Measurements from ENCODE around the gene TERC.
A peak's percentile ranks its signal among the peaks of the same experiment; 100 is the strongest.
"Not testable (repeated sequence)": the region's sequence is repeated elsewhere in the genome, so short reads cannot be mapped to it uniquely, and the experiment has no call there.

Gene TERC

DNA sequence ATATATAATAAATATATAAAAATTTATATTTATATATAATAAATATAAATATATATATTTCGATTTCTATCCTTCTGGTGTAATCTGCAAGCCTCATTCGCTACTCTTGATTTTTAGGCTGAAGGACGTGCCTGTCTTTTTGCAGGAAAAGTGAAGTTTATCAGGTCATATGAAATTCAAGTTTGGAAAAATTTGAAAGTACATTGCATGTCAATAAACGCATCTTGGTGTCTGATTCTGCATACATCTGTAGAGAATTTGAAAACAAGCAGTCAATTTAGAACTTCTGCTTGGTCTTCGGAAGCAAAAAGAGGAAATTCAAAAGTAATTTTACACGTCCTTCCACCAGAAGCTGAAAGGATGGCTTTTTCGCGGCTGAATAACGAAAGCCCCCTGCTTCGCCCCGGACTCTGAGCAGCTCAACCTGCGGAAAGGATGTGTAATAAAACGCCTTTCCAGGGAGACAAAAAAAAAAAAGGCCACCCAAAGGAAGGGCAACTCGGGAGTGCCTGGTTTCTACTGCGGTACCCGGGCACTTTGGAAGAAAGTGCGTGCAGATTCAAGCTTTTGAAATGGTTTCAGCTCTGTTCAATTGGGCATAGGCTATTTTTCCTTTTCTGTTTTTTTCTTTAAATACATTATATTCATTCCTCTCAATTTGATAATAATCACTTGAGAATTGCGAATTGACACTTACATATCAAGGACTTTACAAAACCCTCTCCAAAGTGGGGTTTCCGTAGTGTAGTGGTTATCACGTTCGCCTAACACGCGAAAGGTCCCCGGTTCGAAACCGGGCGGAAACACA, 6.8 kb upstream of the TERC start:
- DNase-seq (ENCODE audit: low read depth) = peak; percentile 68

- peak; percentile 79 for DNase-seq (ENCODE audit: low read depth)
Observed at GRCh38 chr3:169769287-169770181, 4.7 kb upstream of the TERC start, which contains the start of gene ACTRT3. Gene ACTRT3 (minus strand): TSS chr3:169769561. CDS start chr3:169769520, 41 bp downstream.

GRCh38 chr3:169764312-169764881, 463 bp downstream of the TERC start:
- peak; percentile 66 for DNase-seq (ENCODE audit: low read depth)

DNA sequence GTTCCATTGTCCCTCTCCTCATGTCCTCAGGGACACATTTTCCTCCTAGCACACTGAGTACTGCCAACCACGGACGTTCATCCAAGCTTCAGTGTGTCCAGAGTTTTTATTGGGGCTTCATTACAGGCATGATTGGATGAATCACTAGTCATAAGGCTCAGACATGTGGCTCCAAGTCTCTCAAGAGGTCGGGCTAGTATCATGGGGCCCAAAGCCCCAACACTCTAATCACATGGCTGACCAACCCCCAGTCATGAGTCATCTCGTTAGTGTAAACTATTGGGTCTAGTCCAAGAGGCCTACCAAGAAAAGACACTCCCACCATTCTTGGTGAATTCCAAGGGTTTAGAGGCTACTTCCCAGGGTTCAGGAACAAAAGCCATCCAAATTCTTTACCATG, 4.4 kb downstream of the TERC start:
- peak; percentile 85 for DNase-seq (ENCODE audit: low read depth)

DNA sequence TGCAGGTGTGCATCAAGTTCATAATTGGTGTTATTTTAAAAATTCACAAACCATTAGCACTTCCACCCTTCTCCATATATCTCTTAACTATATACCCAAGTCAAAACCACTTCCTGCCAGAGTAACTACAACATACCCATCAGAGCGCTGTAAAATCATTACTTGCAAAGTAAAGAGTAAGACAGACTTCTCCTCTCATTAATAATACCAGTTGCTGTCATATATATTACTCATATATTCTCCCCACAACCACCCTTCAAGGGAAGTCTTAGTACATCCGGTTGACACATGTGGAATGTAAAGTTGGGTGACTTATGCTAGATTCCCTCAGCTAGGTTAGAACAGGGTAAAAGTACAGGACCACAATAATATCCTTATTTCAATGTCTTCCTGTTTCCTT, 5.6 kb downstream of the TERC start:
- peak; percentile 68 for DNase-seq (ENCODE audit: low read depth)

- DNase-seq (ENCODE audit: low read depth) = peak; percentile 30
Observed at GRCh38 chr3:169758359-169758994, 6.4 kb downstream of the TERC start.

GRCh38 chr3:169755488-169755887, 9.4 kb downstream of the TERC start:
- DNase-seq (ENCODE audit: low read depth) = no peak

GRCh38 chr3:169754711-169755110, 10.1 kb downstream of the TERC start:
- no peak for DNase-seq (ENCODE audit: low read depth)

DNA sequence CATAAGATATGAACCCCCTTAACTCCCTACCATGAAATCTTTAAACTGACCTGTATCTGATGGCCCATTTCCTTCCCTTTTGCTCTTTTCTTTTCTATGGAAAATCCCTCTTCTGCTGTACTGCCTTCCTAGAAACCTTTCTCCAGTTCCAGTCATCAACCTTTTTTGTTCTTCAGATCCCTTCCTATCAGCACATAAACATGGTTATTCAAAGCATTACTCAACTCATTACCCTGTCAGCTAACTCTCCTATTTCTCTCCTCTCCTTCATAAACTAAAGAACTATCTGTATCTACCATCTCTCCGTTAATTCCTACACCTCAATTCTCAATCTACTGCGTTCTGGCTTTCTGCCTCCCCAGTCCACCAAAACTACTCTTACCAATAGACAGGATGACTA, 13.0 kb downstream of the TERC start:
- DNase-seq (ENCODE audit: low read depth) = no peak

DNA sequence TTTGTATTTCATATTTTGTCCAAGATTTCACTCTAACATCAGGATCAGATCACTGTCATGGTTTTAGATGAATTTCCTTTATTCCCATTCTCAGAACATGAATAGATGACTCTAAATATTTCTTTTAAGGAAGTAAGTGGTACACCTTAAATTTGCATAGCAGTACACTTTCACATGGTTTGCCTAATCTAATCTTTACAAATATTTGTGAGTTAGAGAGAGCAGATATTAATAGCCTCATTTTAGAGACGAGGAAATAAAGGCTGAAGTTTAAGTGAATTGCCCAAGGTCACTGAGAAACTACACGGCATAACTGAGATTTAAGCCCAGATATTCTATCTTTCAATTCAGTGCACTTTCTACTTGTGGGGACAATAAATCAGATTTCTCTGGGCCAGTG, 14.2 kb downstream of the TERC start:
- no peak for DNase-seq (ENCODE audit: low read depth)

DNA sequence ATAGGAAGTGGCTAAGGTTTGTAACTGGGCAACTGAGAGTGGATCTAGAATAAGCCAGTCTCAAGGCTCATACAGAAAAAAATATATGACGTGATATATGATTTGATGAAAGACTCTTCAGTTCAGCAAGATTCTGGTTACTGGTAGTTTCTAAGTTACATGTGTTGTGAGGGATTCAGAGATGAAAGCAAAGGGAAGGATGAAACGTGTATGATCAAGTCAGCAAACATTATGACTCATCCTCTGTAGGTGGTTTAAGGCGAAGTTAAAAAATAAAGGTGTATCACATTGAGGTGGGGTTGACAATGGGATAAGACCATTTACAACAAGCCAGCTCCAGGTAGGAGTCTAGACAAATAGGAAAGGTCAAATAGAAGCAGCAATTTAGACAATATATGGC, 16.2 kb downstream of the TERC start:
- no peak for DNase-seq (ENCODE audit: low read depth)

- DNase-seq (ENCODE audit: low read depth) = no peak
Observed at GRCh38 chr3:169746924-169747323, 17.9 kb downstream of the TERC start.

DNA sequence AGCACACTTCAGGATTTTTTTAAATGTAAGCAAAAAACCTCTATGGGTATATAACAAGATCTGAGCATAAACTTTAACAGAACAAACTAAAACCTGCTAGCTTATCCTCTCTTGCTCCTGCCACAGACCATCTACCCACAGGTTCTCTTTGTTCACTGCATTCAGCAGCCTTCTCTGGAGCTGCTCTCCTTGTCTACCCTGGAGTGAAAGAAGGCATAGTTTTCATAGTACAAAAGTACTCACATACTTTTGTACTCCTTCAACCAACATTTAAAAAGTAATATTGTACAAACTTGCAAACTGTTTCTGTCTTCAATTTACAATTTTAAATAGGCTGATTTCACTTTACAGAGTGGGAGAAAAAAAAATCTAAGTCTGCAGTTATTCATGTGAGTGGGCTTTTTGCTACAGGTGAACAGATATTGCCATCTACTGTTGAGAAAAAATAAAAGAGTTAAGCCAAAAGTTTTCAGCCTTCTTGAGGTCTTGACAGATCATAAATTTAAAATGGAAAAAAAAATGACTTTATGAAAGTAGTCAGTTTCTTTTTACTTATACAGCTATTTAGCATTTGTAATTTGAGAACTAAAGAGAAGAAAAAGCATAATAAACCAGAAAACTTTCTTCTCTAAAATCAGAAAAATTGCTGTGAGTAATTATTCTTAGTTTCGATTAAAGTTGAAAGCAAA, 20.4 kb downstream of the TERC start:
- DNase-seq (ENCODE audit: low read depth) = peak; percentile 18

- no peak for DNase-seq (ENCODE audit: low read depth)
Observed at GRCh38 chr3:169739067-169739466, 25.8 kb downstream of the TERC start.

- DNase-seq (ENCODE audit: low read depth) = not testable (repeated sequence)
Observed at GRCh38 chr3:169731857-169732256, 33.0 kb downstream of the TERC start.

DNA sequence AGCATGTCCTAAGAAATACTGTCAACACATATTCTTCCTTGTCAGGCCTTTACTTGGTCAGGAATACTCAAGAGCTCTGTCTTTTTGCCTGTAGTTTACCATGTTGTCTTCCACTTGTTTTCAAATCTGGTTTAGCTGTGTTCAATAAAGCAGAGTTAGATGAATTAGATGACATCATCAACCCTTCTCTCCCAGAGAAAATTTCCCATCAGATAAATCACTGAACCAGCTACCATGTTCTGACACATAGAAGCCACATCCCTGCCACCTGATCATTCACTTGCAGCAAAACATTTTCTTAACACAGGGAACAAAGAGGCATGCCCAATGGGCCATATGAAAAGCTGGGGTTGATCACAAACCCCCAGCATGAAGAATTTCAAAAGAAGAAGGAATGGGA, 42.1 kb downstream of the TERC start:
- DNase-seq (ENCODE audit: low read depth) = no peak

DNA sequence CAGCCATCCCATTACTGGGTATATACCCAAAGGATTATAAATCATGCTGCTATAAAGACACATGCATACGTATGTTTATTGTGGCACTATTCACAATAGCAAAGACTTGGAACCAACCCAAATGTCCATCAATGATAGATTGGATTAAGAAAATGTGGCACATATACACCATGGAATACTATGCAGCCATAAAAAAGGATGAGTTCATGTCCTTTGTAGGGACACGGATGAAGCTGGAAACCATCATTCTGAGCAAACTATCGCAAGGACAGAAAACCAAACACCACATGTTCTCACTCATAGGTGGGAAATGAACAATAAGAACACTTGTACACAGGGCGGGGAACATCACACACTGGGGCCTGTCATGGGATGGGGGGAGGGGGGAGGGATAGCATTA, 46.4 kb downstream of the TERC start:
- DNase-seq (ENCODE audit: low read depth) = not testable (repeated sequence)

All from amniotic epithelial cell (primary cell).